Upper lobe of left lung (tissue), 4 donors: Measurements from ENCODE around the gene NEDD4L.

Experiments used
- EP300 ChIP-seq, 4 donors: sonication (generic); formaldehyde crosslinking; IDR thresholded peaks; one replicate each; pipeline ENCODE4 v1.5.1; 2017; ENCODE audit warnings: antibody characterized with exemption in 4 of 4, control low read depth in 2 of 4
- POLR2A ChIP-seq, 4 donors: fragments of 450-650 bp; IDR thresholded peaks; one replicate each; pipeline ENCODE4 v1.5.1; 2016 to 2017; ENCODE audit warnings: antibody characterized with exemption in 4 of 4, mild to moderate bottlenecking in 2 of 4

GRCh38 chr18:58268849-58269248 is 224.8 kb downstream of the NEDD4L start:
- TF ChIP-seq POLR2A (IDR thresholded peaks at IDR 0.05) (no peak), EP300 (IDR thresholded peaks at IDR 0.05) (no peak)
